WTC11 (cell line): ENCODE data around the gene FGFRL1. TPM values are rescaled to one million over a fixed set of nuclear protein-coding genes. Genes with fewer than 3 reads are reported as not detected.

Experiments
- ATAC-seq: fragments of 200-7000 bp; cut with Tn5 transposase; 2 replicates; pipeline ENCODE4 v1.10.0; 2021; ENCODE audit warnings: mild to moderate bottlenecking, moderate library complexity
- CTCF ChIA-PET: fragments of 300-600 bp; sonication (Branson Sonifier 250); formaldehyde crosslinking; loops from one replicate; lab custom pipeline; 2021; ENCODE audit warnings: antibody characterized with exemption; lab: Charles Lee
- POLR2A ChIA-PET: fragments of 350-600 bp; sonication (Branson Sonifier 250); formaldehyde crosslinking; loops from one replicate; lab custom pipeline; 2021; ENCODE audit warnings: antibody characterized with exemption; lab: Charles Lee
- DNase-seq: peaks from one replicate; pipeline ENCODE4 v3.0.0; 2021; ENCODE audit warnings: low spot score
- H3K27ac Mint-ChIP-seq: 2 replicates; pipeline ENCODE4 v1.8.0; 2021; ENCODE audit warnings: mixed read lengths
- H3K27me3 Mint-ChIP-seq: 2 replicates; pipeline ENCODE4 v1.8.0; 2021; ENCODE audit warnings: low read depth, mild to moderate bottlenecking, moderate library complexity, mixed read lengths
- H3K36me3 Mint-ChIP-seq: 2 replicates; pipeline ENCODE4 v1.8.0; 2021; ENCODE audit warnings: mixed read lengths
- H3K4me1 Mint-ChIP-seq: 2 replicates; pipeline ENCODE4 v1.8.0; 2022; ENCODE audit warnings: mixed read lengths
- H3K4me3 Mint-ChIP-seq: 2 replicates; pipeline ENCODE4 v1.8.0; 2021; ENCODE audit warnings: mild to moderate bottlenecking, moderate library complexity, mixed read lengths
- H3K9me3 Mint-ChIP-seq: 2 replicates; pipeline ENCODE4 v1.8.0; 2021; ENCODE audit warnings: mixed read lengths
- CREM ChIP-seq: sonication (generic); formaldehyde crosslinking; IDR thresholded peaks from 2 replicates; pipeline ENCODE4 v1.8.1; 2022; ENCODE audit warnings: mild to moderate bottlenecking, missing genetic modification reagents, moderate library complexity
- E2F1 ChIP-seq: sonication (generic); formaldehyde crosslinking; IDR thresholded peaks from 2 replicates; pipeline ENCODE4 v1.8.0; 2022; ENCODE audit warnings: mild to moderate bottlenecking, missing genetic modification reagents
- E2F5 ChIP-seq: sonication (generic); formaldehyde crosslinking; IDR thresholded peaks from 2 replicates; pipeline ENCODE4 v1.8.1; 2022; ENCODE audit warnings: mild to moderate bottlenecking, moderate library complexity, missing genetic modification reagents
- ELF4 ChIP-seq: sonication (generic); formaldehyde crosslinking; IDR thresholded peaks from 2 replicates; pipeline ENCODE4 v1.8.1; 2022; ENCODE audit warnings: low read depth, mild to moderate bottlenecking, moderate library complexity, missing genetic modification reagents
- GRHL2 ChIP-seq: fragments of 250-450 bp; sonication (Bioruptor Pico); IDR thresholded peaks from 2 replicates; pipeline ENCODE4 v1.8.0; 2022; ENCODE audit warnings: mild to moderate bottlenecking, moderate library complexity; ENCODE audit not compliant: insufficient replicate concordance, severe bottlenecking
- HMGXB4 ChIP-seq: sonication (generic); formaldehyde crosslinking; IDR thresholded peaks from 2 replicates; pipeline ENCODE4 v1.8.1; 2023; ENCODE audit warnings: mild to moderate bottlenecking, moderate library complexity, missing genetic modification reagents
- IRF2 ChIP-seq: sonication (generic); formaldehyde crosslinking; IDR thresholded peaks from 2 replicates; pipeline ENCODE4 v1.8.0; 2022; ENCODE audit warnings: low read depth, missing genetic modification reagents, borderline replicate concordance
- MYBL2 ChIP-seq: sonication (generic); formaldehyde crosslinking; IDR thresholded peaks from 2 replicates; pipeline ENCODE4 v1.8.1; 2023; ENCODE audit warnings: mild to moderate bottlenecking, moderate library complexity, missing genetic modification reagents
- NFE2L1 ChIP-seq: sonication (generic); formaldehyde crosslinking; IDR thresholded peaks from 2 replicates; pipeline ENCODE4 v1.8.1; 2023; ENCODE audit warnings: missing genetic modification reagents
- NR1H2 ChIP-seq: sonication (generic); formaldehyde crosslinking; IDR thresholded peaks from 2 replicates; pipeline ENCODE4 v1.9.0; 2021; ENCODE audit warnings: mild to moderate bottlenecking, moderate library complexity, missing genetic modification reagents
- RELA ChIP-seq: sonication (generic); formaldehyde crosslinking; IDR thresholded peaks from 2 replicates; pipeline ENCODE4 v1.8.1; 2022; ENCODE audit warnings: missing genetic modification reagents, mild to moderate bottlenecking, borderline replicate concordance
- SMAD4 ChIP-seq: sonication (generic); formaldehyde crosslinking; IDR thresholded peaks from 2 replicates; pipeline ENCODE4 v1.8.0; 2022; ENCODE audit warnings: mild to moderate bottlenecking, missing genetic modification reagents
- SP1 ChIP-seq: sonication (generic); formaldehyde crosslinking; conservative IDR thresholded peaks from 2 replicates; pipeline ENCODE4 v1.8.1; 2022; ENCODE audit warnings: missing genetic modification reagents
- STAT6 ChIP-seq: sonication (generic); formaldehyde crosslinking; conservative IDR thresholded peaks from 2 replicates; pipeline ENCODE4 v1.8.1; 2023; ENCODE audit warnings: mild to moderate bottlenecking, low read depth, missing genetic modification reagents, moderate library complexity
- USF2 ChIP-seq: sonication (generic); formaldehyde crosslinking; IDR thresholded peaks from 2 replicates; pipeline ENCODE4 v1.8.1; 2023; ENCODE audit warnings: mild to moderate bottlenecking, missing genetic modification reagents, moderate library complexity
- ZNF532 ChIP-seq: fragments of 250-450 bp; sonication (Bioruptor Pico); IDR thresholded peaks from 2 replicates; pipeline ENCODE4 v1.9.0; 2021; ENCODE audit warnings: mild to moderate bottlenecking, borderline replicate concordance
- total RNA-seq: library from RNA; stranded (reverse); gene quantifications from 3 replicates; pipeline ENCODE4 v1.2.3, GENCODE V29; 2021
- TF ChIP-seq, protein P1 (sequence below): sonication (generic); formaldehyde crosslinking; IDR thresholded peaks from 2 replicates; pipeline ENCODE4 v1.8.0; 2022; ENCODE audit warnings: mild to moderate bottlenecking, missing genetic modification reagents
- TF ChIP-seq, protein P2 (sequence below): sonication (generic); formaldehyde crosslinking; IDR thresholded peaks from 2 replicates; pipeline ENCODE4 v1.8.1; 2022; ENCODE audit warnings: low read depth, missing genetic modification reagents, borderline replicate concordance

FGFRL1 gene
- total RNA-seq, 1 experiment from 2014 or later: 25.9 TPM

DNA sequence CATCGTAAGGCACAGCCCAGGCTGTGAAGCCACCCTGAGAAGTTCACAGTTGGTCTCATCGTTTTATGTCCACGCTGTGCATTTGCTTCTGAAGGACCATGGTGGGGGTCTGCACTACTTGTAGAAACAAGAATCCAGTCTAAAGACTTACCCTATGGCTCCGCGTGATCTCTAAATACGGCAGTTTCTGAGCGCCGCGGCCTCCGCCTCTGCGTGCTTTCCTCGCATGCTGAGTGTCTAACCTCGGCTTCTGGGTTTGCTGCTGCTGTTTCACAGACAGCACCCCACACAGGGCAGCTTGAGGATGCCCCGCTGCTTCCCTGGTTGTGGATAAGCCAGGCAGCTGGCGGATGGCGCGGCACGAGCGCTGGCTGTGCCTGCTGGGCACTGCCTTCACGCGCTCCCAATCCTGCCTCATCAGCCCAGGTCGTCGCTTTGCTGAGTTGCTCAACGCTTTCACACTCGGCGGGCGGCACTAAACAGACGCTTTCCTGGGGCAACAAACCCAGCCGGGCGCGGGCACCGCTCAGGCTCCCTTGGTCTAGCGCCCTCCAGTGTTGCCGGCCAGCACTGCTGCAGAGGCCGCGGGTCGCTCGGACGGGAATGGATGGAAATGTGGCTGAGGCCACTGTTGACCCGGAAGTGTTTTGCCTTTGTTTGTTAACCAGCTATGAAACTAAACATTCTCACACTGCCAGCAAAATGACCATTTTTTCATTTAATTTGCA is 39.2 kb downstream of the FGFRL1 start (continued):
- TF ChIP-seq CREM (CRISPR knock-in tag) (no peak), NFE2L1 (no peak), NR1H2 (CRISPR knock-in tag) (no peak), SMAD4 (CRISPR knock-in tag) (0 out of 2 replicates have a peak, but pooled peaks have one; percentile 39), E2F1 (CRISPR knock-in tag) (no peak), ZNF532 (CRISPR knock-in tag) (no peak), HMGXB4 (CRISPR knock-in tag) (0 out of 2 replicates have a peak, but pooled peaks have one; percentile 44), IRF2 (CRISPR knock-in tag) (no peak), STAT6 (no peak)
- TF ChIP-seq, protein P1, sequence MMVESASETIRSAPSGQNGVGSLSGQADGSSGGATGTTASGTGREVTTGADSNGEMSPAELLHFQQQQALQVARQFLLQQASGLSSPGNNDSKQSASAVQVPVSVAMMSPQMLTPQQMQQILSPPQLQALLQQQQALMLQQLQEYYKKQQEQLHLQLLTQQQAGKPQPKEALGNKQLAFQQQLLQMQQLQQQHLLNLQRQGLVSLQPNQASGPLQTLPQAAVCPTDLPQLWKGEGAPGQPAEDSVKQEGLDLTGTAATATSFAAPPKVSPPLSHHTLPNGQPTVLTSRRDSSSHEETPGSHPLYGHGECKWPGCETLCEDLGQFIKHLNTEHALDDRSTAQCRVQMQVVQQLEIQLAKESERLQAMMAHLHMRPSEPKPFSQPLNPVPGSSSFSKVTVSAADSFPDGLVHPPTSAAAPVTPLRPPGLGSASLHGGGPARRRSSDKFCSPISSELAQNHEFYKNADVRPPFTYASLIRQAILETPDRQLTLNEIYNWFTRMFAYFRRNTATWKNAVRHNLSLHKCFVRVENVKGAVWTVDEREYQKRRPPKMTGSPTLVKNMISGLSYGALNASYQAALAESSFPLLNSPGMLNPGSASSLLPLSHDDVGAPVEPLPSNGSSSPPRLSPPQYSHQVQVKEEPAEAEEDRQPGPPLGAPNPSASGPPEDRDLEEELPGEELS (CRISPR knock-in tag): no peak

DNA sequence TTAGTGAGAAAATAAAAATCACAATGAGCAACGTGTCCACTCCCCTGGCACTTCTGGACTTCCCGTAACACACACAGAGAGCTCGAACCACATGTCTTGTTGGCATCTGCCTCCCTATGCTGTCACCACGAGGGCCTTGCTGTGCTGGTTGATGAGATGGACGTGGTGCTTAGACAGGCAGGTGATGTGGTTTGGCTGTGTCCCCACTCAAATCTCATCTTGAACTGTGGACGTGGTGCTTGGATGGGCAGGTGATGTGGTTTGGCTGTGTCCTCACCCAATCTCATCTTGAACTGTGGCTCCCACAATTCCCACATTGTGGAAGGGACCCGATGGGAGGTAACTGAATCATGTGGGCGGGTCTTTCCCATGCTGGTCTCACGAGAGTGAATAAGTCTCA is 40.0 kb downstream of the FGFRL1 start:
- no peak overlapping the region for H3K27ac Mint-ChIP-seq
- CTCF ChIA-PET: interaction anchor here (0.7 to 1.0 kb wide), 3 partner anchors 9 to 399 kb away, joined by 3 to 4 read pairs (median 3); no protein-coding TSS in a partner anchor

More for the DNA sequence above, 40.0 kb downstream of the FGFRL1 start:
- ATAC-seq: no peak
- TF ChIP-seq, protein P2, sequence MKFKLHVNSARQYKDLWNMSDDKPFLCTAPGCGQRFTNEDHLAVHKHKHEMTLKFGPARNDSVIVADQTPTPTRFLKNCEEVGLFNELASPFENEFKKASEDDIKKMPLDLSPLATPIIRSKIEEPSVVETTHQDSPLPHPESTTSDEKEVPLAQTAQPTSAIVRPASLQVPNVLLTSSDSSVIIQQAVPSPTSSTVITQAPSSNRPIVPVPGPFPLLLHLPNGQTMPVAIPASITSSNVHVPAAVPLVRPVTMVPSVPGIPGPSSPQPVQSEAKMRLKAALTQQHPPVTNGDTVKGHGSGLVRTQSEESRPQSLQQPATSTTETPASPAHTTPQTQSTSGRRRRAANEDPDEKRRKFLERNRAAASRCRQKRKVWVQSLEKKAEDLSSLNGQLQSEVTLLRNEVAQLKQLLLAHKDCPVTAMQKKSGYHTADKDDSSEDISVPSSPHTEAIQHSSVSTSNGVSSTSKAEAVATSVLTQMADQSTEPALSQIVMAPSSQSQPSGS (CRISPR knock-in tag): no peak
- no peak for TF ChIP-seq USF2 (CRISPR knock-in tag)
- no peak for TF ChIP-seq E2F5 (CRISPR knock-in tag)
- TF ChIP-seq ELF4 (CRISPR knock-in tag): no peak
- TF ChIP-seq SP1 (CRISPR knock-in tag): no peak
- TF ChIP-seq MYBL2: no peak
- no peak for TF ChIP-seq GRHL2 (CRISPR knock-in tag)
- TF ChIP-seq RELA (CRISPR knock-in tag): no peak
- TF ChIP-seq, all 79 proteins: peak for 0
- no peaks in the 10 kb centered on the region for H3K36me3 Mint-ChIP-seq
- H3K4me3 Mint-ChIP-seq: no peak overlapping the region
- H3K27me3 Mint-ChIP-seq: peaks cover 54% of the 10 kb centered on the region
- no peak for DNase-seq
- no peaks in the 10 kb centered on the region for H3K9me3 Mint-ChIP-seq
- H3K4me1 Mint-ChIP-seq: peaks cover 8% of the 10 kb centered on the region; the same call in 1 of the 2 replicates
- POLR2A ChIA-PET: no interaction called here
